HG03095 (cell line): Measurements from ENCODE around the gene IFNA13.
"Not testable (repeated sequence)": the region's sequence is repeated elsewhere in the genome, so short reads cannot be mapped to it uniquely, and the experiment has no call there.

Experiments
- ATAC-seq: cut with Tn5 transposase; IDR thresholded peaks from one replicate; pipeline ENCODE4 v1.9.1; 2021; ENCODE audit warnings: moderate library complexity; ENCODE audit not compliant: unreplicated experiment

The IFNA13 gene

DNA sequence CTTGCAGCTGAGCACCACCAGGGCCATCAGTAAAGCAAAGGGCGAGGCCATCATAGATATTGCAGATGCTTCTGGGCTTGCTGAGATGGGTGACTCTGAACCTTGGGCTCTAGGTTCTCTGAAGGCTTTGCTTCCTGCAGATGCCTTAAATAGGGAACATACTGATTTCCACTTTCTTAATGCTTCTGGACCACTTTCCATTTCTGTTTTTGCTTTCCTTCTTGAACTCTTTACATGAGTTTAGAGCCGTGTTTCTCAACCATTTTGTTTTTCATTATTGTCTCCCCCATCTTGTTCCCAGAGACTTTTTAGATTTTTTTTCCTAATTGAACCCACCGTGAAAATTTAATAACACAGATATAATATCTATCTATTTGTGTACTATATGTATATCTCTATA is at the start of gene IFNA13:
Gene IFNA13 (minus strand): TSS at position 101 of the 400 bp plus-strand sequence. CDS start 47 bp downstream, at position 54.
- ATAC-seq = no peak

DNA sequence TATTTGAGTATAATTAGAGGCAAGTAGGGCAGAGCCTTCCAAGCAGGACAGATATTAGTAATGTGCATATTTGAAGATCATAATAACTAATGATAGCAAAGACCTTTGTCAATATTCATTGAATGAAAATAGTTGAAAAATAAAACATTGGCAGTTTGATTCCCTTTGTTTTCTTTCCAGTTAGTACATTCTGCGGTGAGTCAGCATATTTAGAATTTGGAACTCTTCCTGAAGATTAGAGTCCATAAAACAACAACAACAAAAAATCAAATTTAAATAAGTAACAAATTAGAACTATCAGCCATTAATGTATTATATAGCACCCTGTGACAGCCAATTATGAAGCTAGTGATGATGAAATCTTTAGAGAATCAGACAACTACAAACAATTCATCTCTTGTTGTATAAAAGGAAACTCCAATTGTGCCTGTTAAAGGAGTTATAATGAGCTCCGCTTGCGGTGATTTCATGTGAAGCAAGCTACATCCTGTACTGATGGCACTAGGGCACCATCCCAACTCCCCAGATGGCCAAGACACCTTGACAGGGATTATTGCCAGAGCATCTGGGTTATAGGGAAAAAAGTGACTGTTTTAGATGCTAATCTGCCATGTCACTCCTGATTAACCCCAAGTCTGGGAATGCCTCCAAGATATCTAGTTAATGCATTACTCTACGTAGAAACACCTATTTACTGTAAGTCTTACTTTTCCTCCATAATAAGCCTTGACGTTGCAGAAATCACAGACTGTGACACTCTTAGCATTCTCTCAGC is 47.8 kb upstream of the IFNA13 start:
- ATAC-seq = no peak

DNA sequence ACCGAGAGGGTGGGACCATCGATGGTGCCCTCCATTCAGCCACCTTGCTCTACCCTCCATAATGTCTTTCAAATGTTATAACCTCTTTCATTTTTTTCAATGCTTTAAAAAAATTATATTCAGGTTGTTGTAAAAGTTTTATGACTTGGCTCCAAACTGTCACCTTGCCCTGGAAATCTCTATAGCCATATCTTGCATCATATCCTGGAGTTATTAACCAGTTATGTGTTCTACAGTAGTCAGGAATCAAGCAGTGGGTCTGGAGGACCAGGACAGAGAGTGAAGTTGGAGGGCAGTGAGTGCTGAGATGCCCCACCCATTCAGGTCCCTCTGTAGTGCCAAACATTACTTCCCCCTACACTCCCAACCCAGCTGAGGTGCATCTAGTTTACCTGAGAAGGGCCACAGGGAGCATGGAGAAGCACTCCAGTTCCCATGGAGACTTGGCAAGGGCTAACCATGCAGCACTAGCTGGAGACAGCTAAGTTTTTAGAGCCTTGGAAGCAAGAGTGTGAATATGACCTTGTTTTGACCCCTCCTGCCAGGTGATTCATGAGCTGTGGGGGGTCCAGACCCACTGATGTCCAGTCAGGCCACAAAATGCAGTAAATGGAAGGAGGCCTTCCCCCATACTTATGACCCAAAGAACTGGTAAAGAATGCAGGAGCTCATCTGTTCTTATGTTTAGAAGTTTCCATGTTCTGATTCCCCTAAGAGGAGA is 46.5 kb upstream of the IFNA13 start:
- no peak for ATAC-seq

DNA sequence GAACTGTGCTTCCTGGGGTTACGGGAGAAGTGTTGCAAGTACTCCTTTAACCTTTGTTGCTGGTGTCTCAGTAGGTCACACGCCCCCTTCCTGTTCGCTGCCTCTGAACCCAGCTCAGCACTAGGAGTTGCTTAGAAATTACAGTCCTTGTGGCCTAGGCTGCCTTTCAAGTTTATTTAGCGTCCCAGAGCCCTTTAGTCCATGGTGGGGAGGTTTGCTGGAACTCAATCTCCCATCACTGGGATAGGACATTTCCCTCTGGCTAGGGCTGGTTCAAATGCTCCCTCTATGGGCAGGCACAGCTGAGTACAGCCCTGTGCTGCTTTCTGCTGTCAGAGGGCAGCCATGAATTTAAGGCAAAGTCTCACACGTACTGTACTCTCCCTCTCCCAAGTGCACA is 45.8 kb upstream of the IFNA13 start:
- no peak for ATAC-seq

DNA sequence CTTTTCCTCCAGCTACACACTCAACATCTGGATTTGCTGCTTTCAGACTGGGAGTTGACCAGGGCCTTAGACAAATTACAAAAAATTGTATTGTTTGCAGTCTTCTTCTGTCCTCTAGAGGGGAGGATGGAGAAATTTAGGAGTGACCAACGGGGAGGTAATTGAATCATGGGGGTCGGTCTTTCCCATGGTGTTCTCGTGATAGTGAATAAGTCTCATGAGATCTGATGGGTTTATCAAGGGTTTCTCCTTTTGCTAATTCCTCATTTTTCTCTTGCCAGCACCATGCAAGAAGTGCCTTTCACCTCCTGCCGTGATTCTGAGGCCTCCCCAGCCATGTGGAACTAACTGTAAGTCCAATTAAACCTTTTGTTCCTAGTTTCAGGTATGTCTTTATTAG is 45.3 kb upstream of the IFNA13 start:
- ATAC-seq = no peak

DNA sequence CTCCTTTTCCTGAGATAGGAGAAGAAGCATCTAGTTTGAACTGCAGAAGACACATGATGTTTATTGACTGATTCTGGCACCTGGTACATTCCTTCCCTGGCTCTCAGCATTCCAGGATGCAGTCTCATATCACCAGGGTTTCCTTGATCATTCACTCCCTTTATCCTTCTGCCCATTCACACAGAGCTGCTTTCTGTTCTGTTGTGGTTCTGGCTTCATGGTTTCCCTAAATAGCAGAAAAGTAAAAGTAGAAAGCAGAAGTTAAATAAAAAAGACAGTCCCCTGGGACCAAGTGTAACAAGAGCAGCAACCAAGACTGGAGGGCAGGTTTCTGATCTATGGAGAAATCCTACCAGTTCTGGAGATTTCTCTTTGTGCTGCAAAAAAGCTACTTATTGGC is 44.2 kb upstream of the IFNA13 start:
- ATAC-seq = no peak

DNA sequence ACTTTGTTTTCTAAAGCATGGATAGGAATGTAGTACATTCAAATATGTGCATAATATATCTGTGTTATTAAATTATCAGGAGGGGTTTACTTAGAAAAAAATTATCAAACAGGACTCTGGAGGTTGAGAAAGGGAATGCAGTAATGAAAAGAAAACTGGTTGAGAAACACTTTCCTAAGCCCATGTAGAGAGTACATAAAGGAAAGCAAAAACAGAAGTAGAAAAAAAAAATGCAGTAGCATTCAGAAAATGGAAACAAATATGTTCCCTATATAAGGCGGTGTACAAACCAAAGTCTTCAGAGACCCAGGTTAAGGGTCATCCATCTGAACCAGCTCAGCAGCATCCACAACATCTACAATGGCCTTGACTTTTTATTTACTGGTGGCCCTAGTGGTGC is 41.0 kb upstream of the IFNA13 start, which contains the start of gene IFNA8:
Gene IFNA8 (plus strand): TSS at position 301 of the 400 bp plus-strand sequence. CDS start 60 bp downstream, at position 361.
- ATAC-seq = no peak

DNA sequence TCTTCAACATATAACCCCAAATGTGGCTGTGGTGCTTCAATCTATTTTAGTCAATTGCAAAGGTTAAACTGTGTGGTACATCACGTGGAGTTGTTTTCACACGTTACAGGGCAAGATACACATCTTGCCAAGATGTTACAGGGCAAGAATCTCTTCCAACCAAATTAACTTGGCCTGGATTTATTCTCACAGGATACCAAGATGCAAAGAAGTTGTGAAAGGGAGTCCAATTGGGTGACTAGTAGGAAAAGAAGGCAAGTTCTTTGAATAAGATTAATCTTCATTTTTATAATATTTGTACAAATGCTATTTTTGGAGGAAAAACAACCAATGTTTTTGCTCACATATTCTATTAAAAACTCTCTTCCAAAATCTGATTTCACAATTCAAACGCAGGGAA is 36.3 kb upstream of the IFNA13 start:
- no peak for ATAC-seq

DNA sequence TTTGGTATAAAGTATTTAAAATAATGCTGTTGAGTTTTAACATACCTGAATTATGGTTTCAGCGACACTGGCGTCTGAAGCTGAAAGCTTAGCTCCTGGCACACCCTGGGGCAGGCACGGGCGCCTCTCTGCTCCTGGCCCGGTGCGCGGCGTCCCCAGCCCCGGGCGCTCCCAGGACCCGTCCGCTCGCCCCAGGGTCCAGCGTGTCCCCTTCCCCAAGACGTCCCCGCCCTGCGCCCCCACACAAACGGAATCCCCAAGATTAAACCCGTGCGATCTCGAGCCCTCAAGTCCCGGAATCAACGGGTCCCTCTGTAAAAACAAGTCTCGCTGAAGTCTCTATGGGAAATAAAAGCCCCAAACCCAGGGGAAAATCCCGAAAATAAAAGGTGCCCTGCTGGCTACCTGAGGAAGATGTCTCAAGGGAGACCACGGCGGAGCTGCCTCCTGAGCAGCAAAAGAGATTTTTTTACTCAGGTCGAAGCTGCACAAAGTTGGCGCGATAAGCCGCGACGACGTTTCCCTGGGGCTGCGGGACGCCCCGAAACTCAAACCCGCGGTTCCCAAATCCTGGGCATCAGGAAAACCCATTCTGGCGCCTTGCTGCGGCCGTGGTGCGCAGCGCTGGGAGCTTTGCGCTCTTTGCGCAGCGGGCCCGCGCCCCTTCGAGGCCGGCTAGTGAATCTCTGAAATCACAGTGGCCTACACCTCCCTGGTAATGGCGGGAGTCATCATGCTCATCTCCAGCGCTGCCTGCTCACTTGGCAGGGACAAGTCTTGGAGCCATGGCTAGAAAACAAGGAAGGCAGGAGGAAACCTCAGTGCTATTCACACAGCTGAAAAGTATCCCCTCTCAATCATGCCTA is 34.8 kb upstream of the IFNA13 start:
- ATAC-seq = no peak

DNA sequence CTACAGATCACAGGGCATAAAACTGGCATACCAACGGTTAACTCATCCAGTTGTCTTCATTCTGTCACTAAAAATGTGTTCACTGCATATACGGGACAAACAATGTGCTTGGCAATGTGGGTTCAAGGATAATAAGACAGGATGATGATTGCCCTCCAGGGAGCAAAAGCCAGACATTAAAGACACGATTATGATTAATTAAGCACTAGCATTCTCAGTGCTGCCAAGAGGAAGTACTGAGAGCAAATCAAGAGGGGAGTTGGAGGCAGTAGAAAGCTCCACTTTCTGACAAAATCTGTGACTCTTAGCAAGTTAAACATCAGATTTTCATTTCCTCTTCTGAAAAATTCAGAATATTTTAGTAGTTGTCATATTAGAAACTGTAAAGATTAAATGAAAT is 32.1 kb upstream of the IFNA13 start:
- no peak for ATAC-seq

DNA sequence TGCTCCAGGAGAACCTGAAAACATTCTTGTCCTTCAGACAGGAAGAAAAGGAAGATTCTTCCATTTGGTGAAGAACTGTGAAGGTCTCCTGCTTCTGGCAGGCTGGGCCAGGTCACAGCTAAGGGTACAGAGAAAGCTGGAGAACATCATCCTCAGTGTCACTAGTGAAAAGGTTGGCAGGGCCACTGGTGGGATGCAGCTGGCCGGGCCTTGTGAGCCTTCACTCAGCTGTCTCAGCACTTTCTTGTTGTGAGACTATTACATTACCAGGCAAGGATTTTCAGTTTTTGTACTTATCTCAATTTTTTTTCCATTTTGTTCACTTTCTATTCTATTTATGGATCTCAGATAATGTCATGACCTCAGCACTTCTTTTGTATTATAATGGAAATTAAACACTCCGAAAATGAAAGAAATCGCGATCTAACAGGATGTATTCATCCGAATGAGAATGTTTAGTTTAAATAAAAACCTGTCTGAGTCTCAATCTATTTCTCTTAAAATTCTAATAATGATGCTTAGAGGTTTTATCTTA is 31.2 kb upstream of the IFNA13 start:
- no peak for ATAC-seq

DNA sequence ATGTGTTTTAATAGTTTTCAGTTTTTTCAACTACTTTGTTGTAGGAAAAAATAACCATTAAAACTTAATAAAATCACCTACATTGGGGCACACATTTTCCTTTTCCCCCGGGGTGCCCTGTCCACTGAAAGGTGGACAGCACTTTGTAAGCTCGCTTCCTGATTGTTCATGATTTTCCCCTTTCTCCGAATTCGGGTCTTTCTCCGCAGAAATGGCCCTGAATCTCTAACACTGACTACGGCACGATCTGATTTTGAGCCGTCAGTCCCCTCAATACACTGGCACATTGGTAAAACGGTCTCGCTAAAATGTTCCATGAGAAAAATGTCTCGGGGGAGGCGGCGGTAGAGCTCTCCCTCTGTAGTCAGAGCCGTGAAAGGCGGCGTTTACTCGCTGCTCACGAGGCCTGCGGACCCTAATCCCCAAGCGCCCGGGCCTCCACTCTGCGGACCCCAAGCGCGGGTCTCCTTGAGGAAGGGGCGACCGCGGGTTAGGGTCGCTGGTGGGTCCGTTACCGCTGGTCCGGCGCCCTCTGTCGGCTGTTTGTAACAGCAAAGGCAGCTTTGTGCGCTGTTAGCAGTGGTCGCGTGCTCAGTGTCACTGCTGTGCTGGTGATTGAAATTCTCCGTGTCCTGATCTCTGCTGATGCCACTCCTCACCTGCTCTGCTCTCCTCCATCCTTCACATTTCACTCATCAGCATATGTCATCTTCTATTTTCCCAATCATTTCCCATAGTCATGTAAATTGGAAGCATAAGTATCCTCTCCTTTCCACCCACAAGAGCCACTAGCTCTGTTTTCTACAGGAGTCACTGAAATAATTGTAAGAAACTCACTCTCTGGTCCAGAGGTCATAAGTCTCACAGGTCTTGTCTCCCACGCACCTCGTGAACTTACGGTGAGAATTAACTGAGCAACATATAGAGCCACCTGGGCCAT is 28.2 kb upstream of the IFNA13 start:
- ATAC-seq = peak; percentile 56

DNA sequence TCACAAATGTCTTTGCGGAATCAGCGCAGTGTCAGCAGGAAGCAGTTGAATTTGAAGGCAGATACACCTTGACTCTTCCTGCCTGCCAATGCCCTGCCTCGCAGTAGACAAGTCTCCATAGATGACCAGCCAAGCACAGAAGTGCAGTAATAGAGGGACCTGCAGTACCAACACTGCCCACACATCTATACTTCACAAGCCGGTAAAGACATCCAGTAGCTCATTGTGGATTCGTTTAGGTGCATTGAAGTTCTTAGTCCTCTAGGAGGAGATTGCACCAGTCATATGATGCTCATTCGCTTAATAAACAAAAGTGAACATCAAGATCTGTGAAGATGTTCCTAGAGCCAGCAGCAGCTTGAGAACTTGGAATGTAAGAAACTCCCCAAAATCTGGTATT is 24.4 kb upstream of the IFNA13 start:
- peak; percentile 74 for ATAC-seq

DNA sequence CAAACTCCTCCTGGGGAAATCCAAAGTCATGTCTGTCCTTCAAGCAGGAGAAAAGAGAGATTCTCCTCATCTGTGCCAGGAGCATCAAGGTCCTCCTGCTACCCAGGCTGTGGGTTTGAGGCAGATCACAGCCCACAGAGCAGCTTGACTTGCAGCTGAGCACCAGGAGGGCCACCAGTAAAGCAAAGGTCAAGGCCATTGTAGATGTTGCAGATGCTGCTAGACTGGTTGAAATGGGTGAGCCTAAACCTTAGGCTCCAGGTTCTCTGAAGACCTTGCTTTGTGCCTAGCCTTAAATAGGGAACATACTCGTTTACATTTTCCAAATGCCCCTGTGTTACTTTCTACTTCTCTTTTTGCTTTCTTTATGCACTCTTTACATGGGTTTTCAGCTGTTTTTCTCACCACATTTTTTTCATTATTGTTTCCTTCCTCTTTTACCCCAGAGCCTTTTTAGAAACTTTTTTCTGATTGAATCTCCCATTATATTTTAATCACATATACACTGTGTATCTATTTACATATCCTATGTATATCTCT is 17.3 kb upstream of the IFNA13 start, which contains the start of gene IFNA2:
Gene IFNA2 (minus strand): TSS at position 268 of the 540 bp plus-strand sequence. CDS start 69 bp downstream, at position 199.
- no peak for ATAC-seq

DNA sequence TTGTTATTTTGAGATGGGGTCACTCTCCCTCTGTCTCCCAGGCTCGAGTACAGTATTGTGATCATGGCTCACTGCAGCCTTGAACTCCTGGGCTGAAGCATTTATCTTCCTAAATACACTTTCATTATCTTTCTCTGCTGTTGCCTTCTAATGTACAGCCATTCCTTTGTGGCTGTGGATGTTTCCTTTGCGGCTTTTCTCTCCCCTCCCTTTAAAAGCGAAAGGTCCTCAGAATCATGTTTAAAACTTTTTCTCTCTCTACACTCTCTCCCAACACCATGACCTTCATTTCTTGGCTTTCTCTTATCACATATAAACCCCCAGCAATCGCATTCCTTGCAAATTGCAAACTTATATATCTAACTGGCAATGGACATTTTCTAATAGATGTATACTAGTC is 15.8 kb upstream of the IFNA13 start:
- ATAC-seq = no peak

DNA sequence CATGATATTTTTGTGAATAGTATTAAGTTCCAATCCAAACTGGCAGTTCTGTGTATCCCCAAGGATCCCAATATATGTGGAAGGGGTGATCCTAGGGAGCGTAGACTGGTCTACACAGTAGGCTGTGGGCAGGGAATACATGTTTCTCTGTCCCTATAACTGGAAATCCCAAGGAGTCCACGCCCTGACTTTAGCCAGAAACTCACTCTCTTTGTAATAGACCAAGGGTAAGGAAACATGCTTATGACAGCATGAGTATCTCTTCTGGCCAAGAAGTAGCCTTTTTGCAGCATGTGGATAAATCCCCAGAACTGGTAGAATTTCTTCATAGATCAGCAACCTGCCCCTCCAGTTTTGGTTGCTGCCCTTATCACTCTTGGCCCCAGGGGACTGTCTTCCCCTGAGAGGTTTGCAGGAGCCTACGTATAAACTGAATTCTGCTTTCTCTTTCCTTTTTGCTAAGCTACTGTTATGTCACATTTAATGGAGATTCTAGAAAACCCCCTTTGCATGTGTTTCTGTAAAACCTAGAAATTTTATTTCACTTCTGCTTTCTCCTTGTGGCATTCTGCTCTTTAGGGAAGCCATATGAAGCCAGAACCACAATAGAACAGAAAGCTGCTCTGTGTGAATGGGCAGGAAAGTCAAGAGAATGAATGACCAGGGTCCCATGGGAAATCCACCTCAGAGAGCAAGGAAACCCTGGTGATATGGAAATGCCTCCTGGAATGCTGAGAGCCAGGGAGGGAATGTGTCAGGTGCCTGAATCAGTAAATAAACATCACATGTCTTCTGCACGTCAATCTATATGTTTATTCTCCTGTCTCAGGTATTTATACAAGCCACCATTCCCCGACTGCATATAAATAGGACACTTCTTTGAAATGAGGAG is 13.8 kb upstream of the IFNA13 start:
- peak; percentile 98 for ATAC-seq

DNA sequence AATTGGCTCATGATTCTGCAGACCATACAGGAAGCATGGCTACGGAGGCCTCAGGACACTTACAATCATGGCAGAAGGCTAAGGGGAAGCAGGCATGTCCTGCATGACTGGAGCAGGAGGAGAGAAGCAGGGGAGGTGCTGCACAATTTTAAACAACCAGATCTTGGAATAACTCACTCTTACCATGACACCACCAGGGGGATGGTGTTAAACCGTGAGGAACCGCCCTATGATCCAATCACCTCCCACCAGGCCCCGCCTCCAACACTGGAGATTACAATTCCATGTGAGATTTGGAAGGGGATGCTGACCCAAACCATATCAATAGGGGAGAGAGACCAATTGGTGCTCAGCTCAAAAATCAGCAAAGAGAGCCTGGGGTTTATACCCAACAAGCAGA is 3.6 kb upstream of the IFNA13 start:
- not testable (repeated sequence) for ATAC-seq

DNA sequence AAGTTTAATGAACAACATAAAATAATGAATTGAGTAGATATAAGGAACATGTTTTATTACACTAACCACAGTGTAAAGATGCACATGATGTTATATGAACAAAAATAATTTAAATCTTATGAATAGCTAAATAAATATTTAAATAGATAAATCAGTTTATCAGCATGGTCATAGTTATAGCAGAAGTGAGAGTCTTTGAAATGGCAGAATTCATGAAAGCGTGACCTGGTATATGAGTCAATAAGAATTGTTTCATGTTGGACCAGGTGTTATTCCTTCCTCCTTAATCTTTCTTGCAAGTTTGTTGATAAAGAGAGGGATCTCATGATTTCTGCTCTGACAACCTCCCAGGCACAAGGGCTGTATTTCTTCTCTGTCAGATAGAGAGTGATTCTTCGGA is 688 bp downstream of the IFNA13 start:
- peak; percentile 81 for ATAC-seq

DNA sequence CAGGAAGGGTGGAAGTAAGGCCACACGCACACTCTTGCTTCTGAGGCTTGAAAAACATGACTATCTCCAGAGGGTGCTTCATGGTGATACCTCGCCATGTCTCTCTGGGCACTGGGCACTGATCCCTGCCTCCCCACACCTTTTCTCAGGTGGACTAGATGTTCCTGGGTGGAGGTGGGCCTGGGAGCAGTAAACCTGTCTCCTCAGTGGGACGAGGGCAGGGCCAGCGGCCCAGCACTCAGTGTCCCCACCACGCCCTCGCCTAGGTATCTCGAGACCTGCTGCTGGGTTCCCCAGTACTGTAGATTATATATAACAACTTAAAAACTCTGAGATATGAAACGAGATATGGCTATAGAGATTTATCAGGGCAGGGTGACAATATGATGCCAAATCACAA is 5.6 kb downstream of the IFNA13 start:
- no peak for ATAC-seq
